Esophagus squamous epithelium (tissue), 4 donors: ENCODE results near the gene KRT1.

Experiments
- POLR2A ChIP-seq, 4 donors: fragments of 450-650 bp; IDR thresholded peaks; one replicate each; pipeline ENCODE4 v1.6.1; 2017; ENCODE audit warnings: antibody characterized with exemption in 4 of 4, mild to moderate bottlenecking in 4 of 4, moderate library complexity in 3 of 4
- TF ChIP-seq, protein P1 (sequence below), 6 experiments: fragments of 450-650 bp in 4 of 6; fragments of 200-600 bp in 2 of 6; sonication (generic) in 2 of 6; IDR thresholded peaks; one replicate each; pipeline ENCODE4 v1.5.1; 2016 to 2019; ENCODE audit warnings: antibody characterized with exemption in 6 of 6, mild to moderate bottlenecking in 4 of 6, moderate library complexity in 4 of 6

DNA sequence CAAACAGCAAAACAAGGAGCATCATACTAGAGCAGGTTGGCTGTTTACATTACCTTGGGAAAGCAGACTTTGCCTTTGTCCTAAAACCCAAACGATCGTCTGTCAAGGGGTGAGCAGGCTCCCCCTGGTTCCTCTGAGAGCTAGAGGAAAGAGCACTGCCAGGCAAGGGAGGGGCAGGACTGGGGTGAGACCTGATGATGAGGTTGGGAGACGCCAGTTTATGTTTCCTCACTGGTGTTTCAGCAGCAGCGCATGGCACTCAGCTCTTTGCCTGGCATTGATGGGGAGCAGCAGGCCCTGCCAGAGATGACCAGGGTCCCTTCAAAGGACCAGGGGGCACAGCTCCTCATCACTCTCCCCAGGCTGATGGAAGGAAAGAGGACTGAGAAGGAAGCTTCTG lies 20.3 kb downstream of the KRT1 start:
- TF ChIP-seq, protein P1, sequence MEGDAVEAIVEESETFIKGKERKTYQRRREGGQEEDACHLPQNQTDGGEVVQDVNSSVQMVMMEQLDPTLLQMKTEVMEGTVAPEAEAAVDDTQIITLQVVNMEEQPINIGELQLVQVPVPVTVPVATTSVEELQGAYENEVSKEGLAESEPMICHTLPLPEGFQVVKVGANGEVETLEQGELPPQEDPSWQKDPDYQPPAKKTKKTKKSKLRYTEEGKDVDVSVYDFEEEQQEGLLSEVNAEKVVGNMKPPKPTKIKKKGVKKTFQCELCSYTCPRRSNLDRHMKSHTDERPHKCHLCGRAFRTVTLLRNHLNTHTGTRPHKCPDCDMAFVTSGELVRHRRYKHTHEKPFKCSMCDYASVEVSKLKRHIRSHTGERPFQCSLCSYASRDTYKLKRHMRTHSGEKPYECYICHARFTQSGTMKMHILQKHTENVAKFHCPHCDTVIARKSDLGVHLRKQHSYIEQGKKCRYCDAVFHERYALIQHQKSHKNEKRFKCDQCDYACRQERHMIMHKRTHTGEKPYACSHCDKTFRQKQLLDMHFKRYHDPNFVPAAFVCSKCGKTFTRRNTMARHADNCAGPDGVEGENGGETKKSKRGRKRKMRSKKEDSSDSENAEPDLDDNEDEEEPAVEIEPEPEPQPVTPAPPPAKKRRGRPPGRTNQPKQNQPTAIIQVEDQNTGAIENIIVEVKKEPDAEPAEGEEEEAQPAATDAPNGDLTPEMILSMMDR (IDR thresholded peaks at IDR 0.05) = no peak
- no peak for TF ChIP-seq POLR2A (IDR thresholded peaks at IDR 0.05)
